ENCODE data around the gene HYAL3.

Gene HYAL3

GRCh38 chr3:50264964-50265485 is 34.2 kb downstream of the HYAL3 start:
- no peak overlapping the region for H3K4me3 ChIP-seq (ENCODE audit: insufficient read depth, low read length, poor library complexity, severe bottlenecking)
- no peak for TF ChIP-seq CTCF (IDR thresholded peaks at IDR 0.05; ENCODE audit: insufficient read depth, low read length, poor library complexity, severe bottlenecking)
- no peak for TF ChIP-seq EZH2phosphoT487 (conservative IDR thresholded peaks at IDR 0.05; ENCODE audit: low read length)
- no peaks in the 10 kb centered on the region for H3K9me2 ChIP-seq (replicated peaks; ENCODE audit: insufficient read depth, low read length)
- H3K36me3 ChIP-seq (ENCODE audit: low read length) = no peaks in the 10 kb centered on the region
- no peaks in the 10 kb centered on the region for H3F3A ChIP-seq (ENCODE audit: insufficient read depth)
- no peaks in the 10 kb centered on the region for H3K27me3 ChIP-seq (ENCODE audit: low read length)
- no peak overlapping the region for H3K27ac ChIP-seq (ENCODE audit: low read depth, low read length)
- H3K9ac ChIP-seq (ENCODE audit: low read length) = no peak overlapping the region
- H3K79me2 ChIP-seq (ENCODE audit: insufficient read depth, low read length) = no peaks in the 10 kb centered on the region
- no peaks in the 10 kb centered on the region for H3K9me3 ChIP-seq (ENCODE audit: insufficient read depth, low read length)
- H4K20me1 ChIP-seq (ENCODE audit: low read depth, low read length) = no peaks in the 10 kb centered on the region
- no peak overlapping the region for H2AFZ ChIP-seq (ENCODE audit: low read depth, low read length, severe bottlenecking)
- no peak overlapping the region for H3K4me2 ChIP-seq (ENCODE audit: low read depth, low read length, poor library complexity, severe bottlenecking)

- H3K9me3 ChIP-seq (ENCODE audit: insufficient read depth, low read length) = no peaks in the 10 kb centered on the region
- H3K9ac ChIP-seq (ENCODE audit: low read length) = no peak overlapping the region
- H2AFZ ChIP-seq (ENCODE audit: low read depth, low read length, severe bottlenecking) = no peak overlapping the region
- H3K27me3 ChIP-seq (ENCODE audit: low read length) = no peaks in the 10 kb centered on the region
- no peak overlapping the region for H3K4me2 ChIP-seq (ENCODE audit: low read depth, low read length, poor library complexity, severe bottlenecking)
- H3K27ac ChIP-seq (ENCODE audit: low read depth, low read length) = no peak overlapping the region
- H4K20me1 ChIP-seq (ENCODE audit: low read depth, low read length) = no peaks in the 10 kb centered on the region
- H3K36me3 ChIP-seq (ENCODE audit: low read length) = no peaks in the 10 kb centered on the region
- H3K9me2 ChIP-seq (replicated peaks; ENCODE audit: insufficient read depth, low read length) = no peaks in the 10 kb centered on the region
- H3K79me2 ChIP-seq (ENCODE audit: insufficient read depth, low read length) = no peaks in the 10 kb centered on the region
- H3F3A ChIP-seq (ENCODE audit: insufficient read depth) = no peaks in the 10 kb centered on the region
- H3K4me3 ChIP-seq (ENCODE audit: insufficient read depth, low read length, poor library complexity, severe bottlenecking) = no peak overlapping the region
- no peak for TF ChIP-seq CTCF (IDR thresholded peaks at IDR 0.05; ENCODE audit: insufficient read depth, low read length, poor library complexity, severe bottlenecking)
- no peak for TF ChIP-seq EZH2phosphoT487 (conservative IDR thresholded peaks at IDR 0.05; ENCODE audit: low read length)
These were observed 34.7 kb downstream of the HYAL3 start for GRCh38 chr3:50264383-50264963.

GRCh38 chr3:50263478-50264382 is 35.5 kb downstream of the HYAL3 start:
- TF ChIP-seq CTCF (IDR thresholded peaks at IDR 0.05; ENCODE audit: insufficient read depth, low read length, poor library complexity, severe bottlenecking) (no peak), EZH2phosphoT487 (conservative IDR thresholded peaks at IDR 0.05; ENCODE audit: low read length) (no peak)
- Histone ChIP-seq H3K27me3 (ENCODE audit: low read length) (no peaks in the 10 kb centered on the region), H3K36me3 (ENCODE audit: low read length) (no peaks in the 10 kb centered on the region), H2AFZ (ENCODE audit: low read depth, low read length, severe bottlenecking) (no peak overlapping the region), H3K9me3 (ENCODE audit: insufficient read depth, low read length) (no peaks in the 10 kb centered on the region), H3K9me2 (replicated peaks; ENCODE audit: insufficient read depth, low read length) (no peaks in the 10 kb centered on the region), H3K27ac (ENCODE audit: low read depth, low read length) (no peak overlapping the region), H3K79me2 (ENCODE audit: insufficient read depth, low read length) (no peaks in the 10 kb centered on the region), H3K4me2 (ENCODE audit: low read depth, low read length, poor library complexity, severe bottlenecking) (no peak overlapping the region), H3F3A (ENCODE audit: insufficient read depth) (no peaks in the 10 kb centered on the region), H4K20me1 (ENCODE audit: low read depth, low read length) (no peaks in the 10 kb centered on the region), H3K9ac (ENCODE audit: low read length) (no peak overlapping the region), H3K4me3 (ENCODE audit: insufficient read depth, low read length, poor library complexity, severe bottlenecking) (no peak overlapping the region)
